ENCODE data around the gene FRMD5.

Gene FRMD5

DNA sequence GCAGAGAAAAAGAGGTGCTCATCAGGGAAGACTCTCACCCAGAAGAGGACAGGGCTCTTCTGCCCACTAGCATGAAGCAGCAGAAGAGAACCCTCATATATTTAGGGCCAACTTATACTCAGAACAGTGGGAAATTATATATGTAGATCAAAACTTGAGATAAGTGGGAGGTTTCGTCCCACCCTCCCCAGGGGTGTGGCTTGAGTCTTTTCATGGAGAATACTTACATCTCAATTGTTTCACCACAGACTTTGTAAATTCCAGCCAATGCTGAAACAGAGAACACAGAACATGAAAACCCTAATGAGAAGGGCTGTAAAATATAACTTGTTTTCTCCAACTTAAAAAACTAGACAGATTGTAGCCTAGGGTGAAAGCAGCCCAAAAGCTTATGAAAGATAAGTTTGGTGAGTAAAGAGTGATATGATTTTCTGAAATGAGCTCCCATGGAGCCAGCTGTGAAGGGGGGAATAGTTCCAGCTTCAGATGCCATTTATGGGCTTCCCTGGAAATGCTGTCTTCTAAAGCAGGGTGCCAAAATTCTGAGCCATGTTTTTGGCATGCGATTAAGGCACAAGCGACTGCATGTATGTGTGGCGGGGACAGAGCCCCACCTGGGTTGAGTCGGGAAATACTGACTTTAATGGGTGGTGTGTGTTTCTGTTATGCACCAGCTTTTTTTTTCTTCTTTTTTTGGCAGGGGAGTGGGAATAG lies 275.4 kb downstream of the FRMD5 start:
- DNase-seq: no peak

DNA sequence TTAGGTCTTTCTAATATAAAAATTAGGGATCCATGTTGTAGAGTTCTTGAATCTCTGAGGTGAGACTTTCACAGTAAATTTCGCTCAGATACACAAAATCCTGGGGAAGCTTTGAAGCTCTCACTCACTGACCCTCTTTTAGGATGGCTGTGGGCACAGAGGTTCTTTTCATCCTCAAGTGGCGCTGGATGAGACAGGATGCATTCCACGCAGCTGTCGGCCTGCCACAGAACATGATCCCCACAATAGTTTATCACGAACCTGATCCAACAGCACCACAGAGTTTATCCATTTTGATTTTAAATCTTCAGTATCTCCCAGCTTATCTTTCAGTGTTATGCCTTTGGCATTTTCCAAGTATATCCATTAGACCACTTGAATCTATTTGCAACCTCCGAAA lies 276.4 kb downstream of the FRMD5 start:
- no peak for DNase-seq

GRCh38 chr15:43916326-43916660 lies 278.8 kb downstream of the FRMD5 start:
- DNase-seq: no peak

- DNase-seq: no peak
These were observed 279.3 kb downstream of the FRMD5 start for GRCh38 chr15:43915631-43916325.

DNA sequence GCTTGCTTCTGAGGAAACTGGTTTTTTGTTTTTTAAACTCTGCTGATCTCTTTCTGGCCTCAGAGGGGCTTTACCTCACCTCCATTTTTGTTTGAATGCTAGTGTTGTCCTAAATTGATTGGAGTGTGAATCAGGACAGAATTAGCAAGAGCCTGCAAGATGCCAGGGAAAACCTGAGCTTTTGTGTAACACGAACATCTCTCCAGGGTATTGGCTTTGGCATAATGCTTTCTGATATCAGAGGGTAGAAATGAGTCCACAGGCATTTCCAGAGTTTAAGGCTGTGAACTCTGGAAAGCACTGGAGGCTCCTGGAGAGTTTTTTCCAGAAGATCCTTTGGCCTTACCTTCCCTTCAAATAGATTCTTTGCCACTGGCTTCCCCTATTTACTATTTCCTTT lies 281.1 kb downstream of the FRMD5 start:
- no peak for DNase-seq

GRCh38 chr15:43913026-43913780 lies 281.9 kb downstream of the FRMD5 start:
- peak; percentile 14 for DNase-seq

DNA sequence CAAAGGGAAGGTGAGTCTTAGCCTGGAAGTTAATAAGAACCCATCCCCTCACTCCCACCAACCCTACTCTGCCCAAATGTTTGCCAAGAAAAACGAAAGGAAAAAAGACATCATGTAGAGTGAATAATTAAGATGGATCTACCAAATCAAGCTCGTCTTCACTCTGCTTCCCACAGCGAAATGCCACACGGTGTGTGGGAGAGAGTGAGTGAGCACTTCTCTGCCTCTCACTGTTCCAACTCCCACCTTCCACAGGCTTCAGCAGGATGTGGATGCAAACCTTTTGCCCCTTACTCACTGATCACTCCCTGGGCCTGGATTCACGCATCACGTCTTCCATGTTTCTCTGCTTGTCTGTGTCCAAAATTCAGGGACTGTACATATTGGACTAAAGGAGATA lies 282.9 kb downstream of the FRMD5 start:
- no peak for DNase-seq

GRCh38 chr15:43911235-43911781 lies 283.8 kb downstream of the FRMD5 start:
- no peak for DNase-seq

- DNase-seq: no peak
These were observed 286.5 kb downstream of the FRMD5 start for GRCh38 chr15:43908516-43909050.

DNA sequence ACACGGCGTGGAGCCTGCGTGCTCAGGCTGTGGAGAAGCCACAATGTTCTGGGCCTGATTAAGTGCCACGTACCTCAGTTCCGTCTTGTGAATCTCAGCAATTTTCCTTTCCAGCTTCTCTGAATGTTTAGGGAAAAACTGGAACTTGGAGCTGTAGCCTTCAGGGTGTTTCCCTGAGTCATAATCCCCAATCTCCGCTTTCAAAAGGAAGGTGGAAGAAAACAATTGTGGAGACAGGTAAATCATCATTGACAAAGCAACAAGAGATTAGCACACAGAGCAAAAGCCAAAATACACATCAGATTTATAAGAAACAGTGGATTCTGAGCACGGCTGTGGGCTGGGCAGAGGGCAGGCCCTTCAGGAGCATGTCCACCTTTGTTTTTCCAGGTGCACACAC lies 289.3 kb downstream of the FRMD5 start:
- no peak for DNase-seq

DNA sequence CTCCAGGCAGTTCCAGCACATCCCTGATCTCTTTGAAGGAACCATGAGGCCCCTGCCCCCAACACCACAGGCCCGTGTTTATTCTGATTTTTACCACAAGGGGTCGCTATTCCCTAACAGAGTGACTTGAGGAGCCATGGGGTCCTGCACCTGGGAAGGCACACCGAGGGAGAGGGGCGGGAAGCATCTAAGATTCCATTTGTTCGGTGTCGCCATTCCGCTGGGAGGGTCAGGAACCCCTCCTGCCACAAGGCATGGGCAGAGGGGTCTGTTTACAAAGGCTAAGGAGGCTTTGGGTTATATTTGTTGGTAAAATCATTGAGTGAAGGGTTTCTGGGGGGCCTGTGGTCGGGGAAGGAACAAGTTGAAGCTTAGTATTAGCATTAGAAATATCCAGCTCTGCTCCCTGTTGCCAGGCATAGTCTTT lies 291.2 kb downstream of the FRMD5 start:
- peak; percentile 65 for DNase-seq

DNA sequence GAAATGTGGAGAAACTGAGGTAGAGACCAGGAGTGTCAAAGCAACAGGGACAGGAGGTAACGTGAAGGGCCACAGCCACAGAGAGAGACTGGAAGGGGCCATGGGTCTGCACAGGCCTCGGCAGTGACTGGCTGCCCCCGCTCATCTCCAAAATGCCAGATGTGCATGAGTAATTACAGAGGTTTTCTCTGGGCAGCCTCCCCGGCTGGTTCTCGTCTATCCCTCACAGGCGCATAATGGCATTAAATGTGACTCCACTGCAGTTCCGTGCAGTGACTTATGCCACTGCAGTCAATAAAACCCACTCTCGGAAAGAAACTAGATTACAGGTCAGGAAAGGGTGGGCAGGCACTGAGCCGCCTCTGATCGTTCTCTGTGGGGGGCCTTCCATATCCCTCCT lies 293.6 kb downstream of the FRMD5 start:
- no peak for DNase-seq

GRCh38 chr15:43900996-43901395 lies 294.1 kb downstream of the FRMD5 start:
- no peak for DNase-seq

- DNase-seq: no peak
These were observed 295.1 kb downstream of the FRMD5 start for GRCh38 chr15:43899928-43900327.

- DNase-seq: no peak
These were observed 296.2 kb downstream of the FRMD5 start for GRCh38 chr15:43898891-43899290.

- DNase-seq: no peak
These were observed 298.5 kb downstream of the FRMD5 start for GRCh38 chr15:43896543-43896942.

GRCh38 chr15:43895586-43895985 lies 299.5 kb downstream of the FRMD5 start:
- DNase-seq: no peak

DNA sequence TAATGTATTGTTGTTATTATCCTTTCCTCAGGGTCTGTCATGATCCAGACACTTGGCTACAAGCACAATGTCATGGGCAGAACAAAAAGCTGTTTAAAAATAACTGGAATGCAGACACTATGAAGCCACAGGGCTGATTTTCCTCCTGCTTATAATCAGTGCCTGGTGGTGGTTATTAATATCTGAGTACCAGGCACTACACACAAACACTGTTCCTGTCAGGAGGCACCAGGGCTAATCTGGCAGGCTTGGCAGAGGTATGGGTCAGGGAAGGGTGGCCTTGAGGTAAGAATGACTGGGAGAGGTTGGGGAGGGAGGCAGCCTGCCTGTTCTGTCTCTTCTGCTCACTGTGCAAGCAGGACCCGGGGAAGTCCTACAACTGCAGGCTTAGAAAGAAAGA lies 301.1 kb downstream of the FRMD5 start:
- DNase-seq: no peak

DNA sequence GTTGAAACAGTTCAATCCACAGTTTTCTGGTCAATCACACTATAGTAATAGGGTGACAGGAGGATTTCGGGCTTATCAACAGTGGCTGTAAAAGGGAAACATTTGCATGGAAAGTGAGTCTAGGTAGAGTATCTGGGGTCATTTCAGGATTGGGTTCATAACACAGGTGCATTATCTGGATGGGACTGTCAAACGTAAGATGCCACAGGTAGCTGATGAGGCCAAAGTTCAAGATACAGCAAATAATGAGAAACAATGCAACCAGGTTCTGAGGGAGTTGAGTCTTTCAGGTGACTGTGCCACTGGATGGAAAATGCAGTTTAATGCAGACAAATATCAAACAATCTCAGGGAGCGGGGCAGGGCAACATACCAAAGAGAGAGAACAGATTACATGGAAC lies 306.0 kb downstream of the FRMD5 start:
- no peak for DNase-seq

GRCh38 chr15:43887901-43888300 lies 307.2 kb downstream of the FRMD5 start:
- DNase-seq: no peak

DNA sequence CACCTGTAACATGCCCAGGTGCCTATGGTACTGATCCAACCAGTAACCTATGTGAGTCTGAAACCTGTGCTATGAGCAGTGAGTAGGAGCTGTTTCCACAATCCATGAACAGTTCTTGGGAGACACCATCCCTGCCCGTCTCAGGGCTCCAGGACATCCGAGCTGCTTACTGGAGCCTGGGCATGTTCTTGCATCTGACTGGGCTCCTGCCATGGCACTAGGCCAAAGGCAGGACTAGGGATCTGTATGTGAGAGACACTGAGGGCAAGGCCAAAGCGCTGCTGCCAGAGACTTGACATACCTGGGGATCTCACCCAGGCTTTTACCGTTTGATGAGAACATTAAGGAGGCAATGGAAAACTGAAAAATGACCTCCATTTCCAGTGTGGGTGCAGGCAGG lies 308.5 kb downstream of the FRMD5 start:
- no peak for DNase-seq

GRCh38 chr15:43883571-43883970 lies 311.5 kb downstream of the FRMD5 start:
- DNase-seq: no peak

DNA sequence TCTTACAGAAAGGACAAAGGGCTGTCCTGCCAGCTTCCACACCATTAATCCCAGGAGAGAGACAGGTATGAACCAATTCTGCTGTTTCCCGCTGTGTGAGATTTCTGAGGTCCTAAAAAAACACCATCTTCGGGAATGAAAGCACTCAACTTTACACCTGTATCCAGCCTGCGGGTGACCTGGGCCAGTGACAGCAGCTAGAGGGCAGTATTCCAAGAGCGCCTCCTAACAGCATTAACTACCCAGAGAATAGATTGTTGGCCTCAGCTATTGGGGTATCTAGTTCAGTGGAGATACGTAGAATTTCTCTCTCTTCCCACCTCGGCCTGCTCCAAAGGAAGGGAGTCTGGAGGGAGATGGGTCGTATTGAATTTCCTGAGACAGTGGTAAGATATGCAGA lies 313.1 kb downstream of the FRMD5 start:
- DNase-seq: no peak

DNA sequence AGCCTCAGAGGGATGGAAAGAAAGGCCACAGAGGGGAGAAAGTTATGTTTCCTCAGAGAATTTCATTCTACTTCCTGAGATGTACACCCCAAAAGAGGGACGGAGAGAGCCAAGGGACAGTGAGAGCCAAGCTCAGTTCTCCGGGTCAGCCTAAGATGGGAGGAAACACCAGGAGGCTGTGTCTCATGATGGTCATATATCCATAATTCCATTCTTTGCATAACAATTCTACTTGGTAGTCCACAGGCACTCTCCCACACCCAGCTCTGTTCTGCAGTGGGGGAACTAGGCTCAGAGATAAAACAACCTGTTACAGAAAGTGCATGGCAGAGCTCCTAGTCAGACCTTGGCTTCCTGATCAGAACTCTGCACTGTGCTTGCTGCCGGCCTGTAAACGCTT lies 313.8 kb downstream of the FRMD5 start:
- no peak for DNase-seq
